Hepatocyte (in vitro differentiated cells): ENCODE data around the gene PDZRN4. TPM values are rescaled to one million over a fixed set of nuclear protein-coding genes. Genes with fewer than 3 reads are reported as not detected.
"Not testable (repeated sequence)": the region's sequence is repeated elsewhere in the genome, so short reads cannot be mapped to it uniquely, and the experiment has no call there.

Experiments used
- DNase-seq: peaks from one replicate; pipeline ENCODE4 v3.0.0-alpha.2; 2016; ENCODE audit warnings: low spot score
- H2AFZ ChIP-seq: fragments of 200-600 bp; sonication (generic); 2 replicates; pipeline ENCODE4 v1.6.0; 2016; ENCODE audit warnings: antibody characterized with exemption, mild to moderate bottlenecking
- H3K27ac ChIP-seq: fragments of 200-600 bp; sonication (generic); 2 replicates; pipeline ENCODE4 v1.5.1; 2016; ENCODE audit warnings: mild to moderate bottlenecking
- H3K27me3 ChIP-seq: fragments of 200-600 bp; sonication (generic); 2 replicates; pipeline ENCODE4 v1.6.1; 2016
- H3K36me3 ChIP-seq: fragments of 200-600 bp; sonication (generic); replicated peaks from 2 replicates; pipeline ENCODE4 v1.5.1; 2016; ENCODE audit warnings: low read depth; ENCODE audit not compliant: insufficient read depth
- H3K4me1 ChIP-seq: fragments of 200-600 bp; sonication (generic); 2 replicates; pipeline ENCODE4 v1.5.1; 2016; ENCODE audit warnings: mild to moderate bottlenecking, moderate library complexity; ENCODE audit not compliant: insufficient read depth
- H3K4me2 ChIP-seq: fragments of 200-600 bp; sonication (generic); 2 replicates; pipeline ENCODE4 v1.6.0; 2016
- H3K4me3 ChIP-seq: fragments of 200-600 bp; sonication (generic); 2 replicates; pipeline ENCODE4 v1.5.1; 2016; ENCODE audit warnings: mild to moderate bottlenecking
- H3K79me2 ChIP-seq: fragments of 200-600 bp; sonication (generic); 2 replicates; pipeline ENCODE4 v1.6.0; 2017; ENCODE audit warnings: mild to moderate bottlenecking
- H3K9me2 ChIP-seq: fragments of 200-600 bp; sonication (generic); replicated peaks from 2 replicates; pipeline ENCODE4 v1.6.0; 2017; ENCODE audit warnings: mild to moderate bottlenecking; ENCODE audit not compliant: insufficient read depth
- H3K9me3 ChIP-seq: fragments of 200-600 bp; sonication (generic); 2 replicates; pipeline ENCODE4 v1.5.1; 2016; ENCODE audit warnings: low read depth, mild to moderate bottlenecking
- H4K20me1 ChIP-seq: fragments of 200-600 bp; sonication (generic); 2 replicates; pipeline ENCODE4 v1.6.0; 2016; ENCODE audit warnings: mild to moderate bottlenecking; ENCODE audit not compliant: insufficient read depth, poor library complexity, severe bottlenecking
- EZH2 ChIP-seq: fragments of 200-600 bp; sonication (generic); IDR thresholded peaks from 2 replicates; pipeline ENCODE4 v1.6.1; 2016; ENCODE audit warnings: antibody characterized with exemption, mild to moderate bottlenecking, borderline replicate concordance
- EZH2phosphoT487 ChIP-seq: fragments of 200-600 bp; sonication (generic); IDR thresholded peaks from one replicate; pipeline ENCODE4 v1.6.1; 2018; ENCODE audit warnings: antibody characterized with exemption, mild to moderate bottlenecking, low read depth, moderate library complexity; ENCODE audit not compliant: unreplicated experiment, severe bottlenecking
- WGBS: methylation state at CpG from one replicate; pipeline ENCODE4 v1.1.6; 2016; ENCODE audit warnings: low lambda C conversion rate; ENCODE audit errors: missing lambda C conversion rate; 5-methylcytosine and 5-hydroxymethylcytosine counted together
- polyA plus RNA-seq: library from polyadenylated mRNA; unstranded; fragments of >200 nt; fragmentation: Nextera tagmentation; extraction: Ambion mirVana; gene quantifications from 2 replicates; pipeline ENCODE4 v1.2.1, GENCODE V29; 2016
- total RNA-seq: library from RNA; depleted of rRNA; stranded (reverse); fragments of >200 nt; gene quantifications from 2 replicates; pipeline ENCODE4 v1.2.3, GENCODE V29; 2014
- TF ChIP-seq, protein P1 (sequence below): fragments of 200-600 bp; sonication (generic); IDR thresholded peaks from 2 replicates; pipeline ENCODE4 v1.5.1; 2016; ENCODE audit warnings: antibody characterized with exemption, mild to moderate bottlenecking; ENCODE audit not compliant: poor library complexity

Gene PDZRN4
- total and polyA plus RNA-seq, 2 experiments from 2014 or later, result 2.2 to 2.3 TPM

DNA sequence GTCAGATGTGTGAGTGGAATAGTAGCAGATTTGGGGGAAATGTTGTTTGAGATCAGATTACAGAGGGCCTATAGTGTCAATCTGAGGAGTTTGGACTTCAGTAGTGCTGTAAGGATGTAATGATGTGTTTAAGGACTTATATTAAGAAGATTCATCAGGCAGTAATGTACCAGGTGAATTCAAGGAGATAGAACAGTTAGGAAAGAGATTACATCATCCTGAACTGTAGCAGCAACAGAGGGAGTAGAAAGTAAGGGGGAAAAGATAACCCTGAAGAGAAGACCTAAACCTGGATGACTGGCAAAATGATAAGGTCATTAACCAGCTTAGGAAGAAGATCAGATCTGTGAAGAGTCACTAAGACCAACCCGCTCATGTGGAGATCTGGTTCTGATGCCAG is 349.4 kb downstream of the PDZRN4 start:
- no peaks in the 10 kb centered on the region for H3K9me3 ChIP-seq
- no peak overlapping the region for H3K27ac ChIP-seq
- no peaks in the 10 kb centered on the region for H3K27me3 ChIP-seq
- no peak overlapping the region for H3K4me2 ChIP-seq
- H3K9me2 ChIP-seq, result no peaks in the 10 kb centered on the region
- H3K4me1 ChIP-seq, result no peaks in the 10 kb centered on the region
- no peak for DNase-seq
- no peak overlapping the region for H3K4me3 ChIP-seq
- no peaks in the 10 kb centered on the region for H3K36me3 ChIP-seq
- 94% methylated on average over 1 of the region's 1 CpG for WGBS
- no peaks in the 10 kb centered on the region for H3K79me2 ChIP-seq
- no peak for TF ChIP-seq EZH2
- TF ChIP-seq, protein P1, sequence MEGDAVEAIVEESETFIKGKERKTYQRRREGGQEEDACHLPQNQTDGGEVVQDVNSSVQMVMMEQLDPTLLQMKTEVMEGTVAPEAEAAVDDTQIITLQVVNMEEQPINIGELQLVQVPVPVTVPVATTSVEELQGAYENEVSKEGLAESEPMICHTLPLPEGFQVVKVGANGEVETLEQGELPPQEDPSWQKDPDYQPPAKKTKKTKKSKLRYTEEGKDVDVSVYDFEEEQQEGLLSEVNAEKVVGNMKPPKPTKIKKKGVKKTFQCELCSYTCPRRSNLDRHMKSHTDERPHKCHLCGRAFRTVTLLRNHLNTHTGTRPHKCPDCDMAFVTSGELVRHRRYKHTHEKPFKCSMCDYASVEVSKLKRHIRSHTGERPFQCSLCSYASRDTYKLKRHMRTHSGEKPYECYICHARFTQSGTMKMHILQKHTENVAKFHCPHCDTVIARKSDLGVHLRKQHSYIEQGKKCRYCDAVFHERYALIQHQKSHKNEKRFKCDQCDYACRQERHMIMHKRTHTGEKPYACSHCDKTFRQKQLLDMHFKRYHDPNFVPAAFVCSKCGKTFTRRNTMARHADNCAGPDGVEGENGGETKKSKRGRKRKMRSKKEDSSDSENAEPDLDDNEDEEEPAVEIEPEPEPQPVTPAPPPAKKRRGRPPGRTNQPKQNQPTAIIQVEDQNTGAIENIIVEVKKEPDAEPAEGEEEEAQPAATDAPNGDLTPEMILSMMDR, result no peak
- TF ChIP-seq EZH2phosphoT487, result no peak
- H2AFZ ChIP-seq, result no peak overlapping the region
- no peaks in the 10 kb centered on the region for H4K20me1 ChIP-seq

DNA sequence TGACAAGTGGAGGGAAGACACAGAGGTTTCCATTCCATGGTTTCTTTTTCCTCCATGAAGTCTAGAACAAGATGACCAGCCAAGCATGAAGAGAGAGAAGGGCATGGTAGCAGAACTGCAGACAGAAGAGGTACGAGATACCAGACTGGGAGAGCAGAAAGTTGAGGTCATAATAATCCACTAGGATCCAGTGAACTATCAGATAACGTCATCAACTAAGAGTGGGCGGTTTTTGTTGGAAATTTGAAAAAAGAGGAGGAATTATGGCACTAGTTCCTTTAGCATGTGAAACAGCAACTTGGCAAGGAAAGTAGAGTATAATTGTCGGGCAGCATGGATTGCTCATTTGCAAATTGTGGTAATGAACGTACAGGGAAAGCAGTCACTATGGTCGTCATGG is 357.6 kb downstream of the PDZRN4 start:
- Histone ChIP-seq H3K27me3 (no peaks in the 10 kb centered on the region), H2AFZ (no peak overlapping the region), H3K9me2 (no peaks in the 10 kb centered on the region), H3K4me3 (no peak overlapping the region), H3K4me2 (no peak overlapping the region), H3K27ac (no peak overlapping the region), H3K9me3 (no peaks in the 10 kb centered on the region), H3K36me3 (no peaks in the 10 kb centered on the region), H3K79me2 (no peaks in the 10 kb centered on the region), H4K20me1 (no peaks in the 10 kb centered on the region), H3K4me1 (no peaks in the 10 kb centered on the region)
- 90% methylated on average over 6 of the region's 6 CpGs for WGBS
- TF ChIP-seq EZH2 (no peak), EZH2phosphoT487 (no peak)
- TF ChIP-seq, protein P1, result no peak
- DNase-seq, result no peak

DNA sequence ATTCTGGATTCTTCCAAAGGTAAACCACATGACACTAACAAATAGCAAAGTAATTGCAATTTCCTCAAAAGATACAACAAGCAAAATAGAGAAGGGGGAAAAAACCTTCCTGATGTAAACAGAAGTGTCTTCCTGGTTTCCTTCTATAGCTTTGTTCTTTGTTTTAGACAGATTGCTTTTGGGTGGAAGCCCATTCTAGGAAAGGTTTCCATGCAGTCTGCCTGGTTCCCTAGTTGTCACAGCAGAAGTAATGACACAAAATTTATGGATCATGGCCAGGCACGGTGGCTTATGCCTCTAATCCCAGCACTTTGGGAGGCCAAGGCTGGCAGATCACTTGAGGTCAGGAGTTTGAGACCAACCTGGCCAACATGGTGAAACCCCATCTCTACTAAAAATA is 359.0 kb downstream of the PDZRN4 start:
- not testable (repeated sequence) for H3K9me2 ChIP-seq, H3K27me3 ChIP-seq, H2AFZ ChIP-seq, H3K79me2 ChIP-seq, H3K27ac ChIP-seq, H3K4me3 ChIP-seq, H3K36me3 ChIP-seq, H3K9me3 ChIP-seq, H3K4me2 ChIP-seq, H4K20me1 ChIP-seq, H3K4me1 ChIP-seq, DNase-seq
- WGBS, result 94% methylated on average over 1 of the region's 1 CpG

DNA sequence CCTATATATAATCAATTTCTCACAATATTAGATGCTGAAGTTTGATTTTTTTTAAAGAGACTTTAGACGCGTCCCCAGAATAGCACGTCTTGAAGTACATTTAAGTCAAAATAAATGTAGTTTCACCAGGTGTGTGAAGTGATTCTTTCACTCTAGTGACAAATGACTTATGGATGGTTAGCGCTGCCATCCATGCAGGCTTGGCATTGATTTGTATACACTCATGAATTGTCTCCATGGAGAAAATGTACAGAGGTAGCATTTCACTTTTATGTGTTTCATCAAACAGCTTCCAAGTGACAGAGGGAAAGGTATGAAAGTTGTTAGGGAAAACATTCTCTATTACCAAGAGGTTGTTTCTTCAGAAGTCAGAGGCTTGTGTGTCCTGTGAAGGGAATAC is 360.8 kb downstream of the PDZRN4 start:
- Histone ChIP-seq H3K9me3 (no peaks in the 10 kb centered on the region), H3K4me3 (no peak overlapping the region), H3K27ac (no peak overlapping the region), H2AFZ (no peak overlapping the region), H3K9me2 (no peaks in the 10 kb centered on the region), H3K4me1 (no peaks in the 10 kb centered on the region), H3K79me2 (no peaks in the 10 kb centered on the region), H3K4me2 (no peak overlapping the region), H4K20me1 (no peaks in the 10 kb centered on the region), H3K27me3 (no peaks in the 10 kb centered on the region), H3K36me3 (no peaks in the 10 kb centered on the region)
- TF ChIP-seq EZH2 (no peak), EZH2phosphoT487 (no peak)
- TF ChIP-seq, protein P1, result no peak
- WGBS, result 99% methylated on average over 4 of the region's 4 CpGs
- no peak for DNase-seq
